ENCODE data around the gene MRPS6. TPM values are rescaled to one million over a fixed set of nuclear protein-coding genes. Genes with fewer than 3 reads are reported as not detected.

The MRPS6 gene
- total RNA-seq, 2 donors from 2014 or later: 2.3 to 15.8 TPM

- TF ChIP-seq POLR2A (IDR thresholded peaks at IDR 0.05) (no peak), CTCF (IDR thresholded peaks at IDR 0.05) (no peak)
- Histone ChIP-seq H3K36me3 (replicated peaks in 1 of 2; ENCODE audit: insufficient read depth in 1 of 2, low read depth in 2 of 2) (no peaks in the 10 kb centered on the region), H3K4me3 (no peak overlapping the region), H3K9me3 (no peaks in the 10 kb centered on the region), H3K4me1 (no peaks in the 10 kb centered on the region), H3K27ac (no peak overlapping the region), H3K27me3 (no peaks in the 10 kb centered on the region)
- WGBS, 2 donors: 74 to 79% methylated on average over 11 of the region's 11 CpGs
- intact Hi-C loops (cut with DNase I): no loop called here
- DNase-seq (no peak), ATAC-seq (no peak)
Measured at GRCh38 chr21:34037009-34037795, 36.2 kb upstream of the MRPS6 start.

- no peaks in the 10 kb centered on the region for H3K9me3 ChIP-seq
- no peaks in the 10 kb centered on the region for H3K36me3 ChIP-seq (replicated peaks in 1 of 2; ENCODE audit: insufficient read depth in 1 of 2, low read depth in 2 of 2)
- 46 to 50% methylated on average over 9 to 10 of the region's 10 CpGs for WGBS, 2 donors
- peak in 1 of 7 experiments; percentile 15 for TF ChIP-seq CTCF (IDR thresholded peaks at IDR 0.05)
- TF ChIP-seq POLR2A (IDR thresholded peaks at IDR 0.05): no peak
- DNase-seq: peak in 1 of 4 donors; percentile 27
- ATAC-seq: no peak
- no peak overlapping the region for H3K4me3 ChIP-seq
- H3K27me3 ChIP-seq: no peaks in the 10 kb centered on the region
- H3K4me1 ChIP-seq: no peaks in the 10 kb centered on the region
- intact Hi-C loops (cut with DNase I): no loop called here
- H3K27ac ChIP-seq: no peak overlapping the region
Measured at GRCh38 chr21:34039678-34040382, 33.5 kb upstream of the MRPS6 start.

- no peak for TF ChIP-seq POLR2A (IDR thresholded peaks at IDR 0.05)
- TF ChIP-seq CTCF (IDR thresholded peaks at IDR 0.05): no peak
- H3K27me3 ChIP-seq: no peaks in the 10 kb centered on the region
- intact Hi-C loops (cut with DNase I): no loop called here
- H3K4me1 ChIP-seq: no peaks in the 10 kb centered on the region
- ATAC-seq: no peak
- no peak overlapping the region for H3K4me3 ChIP-seq
- no peak overlapping the region for H3K27ac ChIP-seq
- no peak for DNase-seq
- H3K36me3 ChIP-seq (replicated peaks in 1 of 2; ENCODE audit: insufficient read depth in 1 of 2, low read depth in 2 of 2): no peaks in the 10 kb centered on the region
- WGBS, 2 donors: 56 to 59% methylated on average over 1 of the region's 1 CpG
- no peaks in the 10 kb centered on the region for H3K9me3 ChIP-seq
Measured at GRCh38 chr21:34042735-34043134, 30.6 kb upstream of the MRPS6 start.

GRCh38 chr21:34043333-34043732 is 30.0 kb upstream of the MRPS6 start:
- no peak overlapping the region for H3K27ac ChIP-seq
- no peaks in the 10 kb centered on the region for H3K27me3 ChIP-seq
- H3K4me3 ChIP-seq: no peak overlapping the region
- H3K4me1 ChIP-seq: no peaks in the 10 kb centered on the region
- no peaks in the 10 kb centered on the region for H3K9me3 ChIP-seq
- no peaks in the 10 kb centered on the region for H3K36me3 ChIP-seq (replicated peaks in 1 of 2; ENCODE audit: insufficient read depth in 1 of 2, low read depth in 2 of 2)
- intact Hi-C loops (cut with DNase I): no loop called here
- DNase-seq (no peak), ATAC-seq (no peak)
- 80 to 94% methylated on average over 4 of the region's 4 CpGs for WGBS, 2 donors
- TF ChIP-seq POLR2A (IDR thresholded peaks at IDR 0.05): no peak
- no peak for TF ChIP-seq CTCF (IDR thresholded peaks at IDR 0.05)
